Prostate gland (tissue), 2 donors: ENCODE results near the gene PRPF31. TPM values are rescaled to one million over a fixed set of nuclear protein-coding genes. Genes with fewer than 3 reads are reported as not detected.

ENCODE experiments used
- DNase-seq: peaks from one replicate; pipeline ENCODE4 v3.0.0-alpha.2; 2019; ENCODE audit warnings: low spot score
- H3K27ac ChIP-seq, 2 donors: fragments of 200-600 bp; sonication (generic); 2 replicates each; pipeline ENCODE4 v1.5.1; 2017 to 2019
- H3K27me3 ChIP-seq: fragments of 200-600 bp; sonication (generic); replicated peaks from 2 replicates; pipeline ENCODE4 v1.5.1; 2019; ENCODE audit not compliant: insufficient read depth
- H3K36me3 ChIP-seq, 2 donors: fragments of 200-600 bp; sonication (generic); 1 replicate in 1 of 2; 2 replicates in 1 of 2; pipeline versions ENCODE4 v1.5.1 to v1.8.1; 2017 to 2019
- H3K4me1 ChIP-seq: fragments of 200-600 bp; sonication (generic); replicated peaks from 2 replicates; pipeline ENCODE4 v1.5.1; 2019
- H3K4me3 ChIP-seq, 2 donors: fragments of 200-600 bp; sonication (generic); 2 replicates each; pipeline ENCODE4 v1.5.1; 2017 to 2019
- H3K9me3 ChIP-seq: fragments of 200-600 bp; sonication (generic); 2 replicates; pipeline ENCODE4 v1.5.1; 2017
- POLR2A ChIP-seq: fragments of 450-650 bp; IDR thresholded peaks from one replicate; pipeline ENCODE4 v1.6.1; 2016; ENCODE audit warnings: antibody characterized with exemption, mild to moderate bottlenecking
- POLR2AphosphoS5 ChIP-seq: sonication (generic); formaldehyde crosslinking; IDR thresholded peaks from one replicate; pipeline ENCODE4 v1.6.1; 2017; ENCODE audit warnings: antibody characterized with exemption
- WGBS: methylation state at CpG from one replicate; pipeline ENCODE4 v1.1.5; 2018; 5-methylcytosine and 5-hydroxymethylcytosine counted together
- intact Hi-C: fragments of 100-400 bp; cut with DNase I; formaldehyde crosslinking; loops from one replicate; pipeline ENCODE4 v1.14.2; 2022
- total RNA-seq, 2 donors: library from RNA; depleted of rRNA; stranded (reverse); fragments of >200 nt; gene quantifications; one replicate each; pipeline ENCODE4 v1.1.0, GENCODE V29; 2016
- TF ChIP-seq, protein P1 (sequence below), 4 experiments: fragments of 200-600 bp in 2 of 4; fragments of 450-650 bp in 2 of 4; sonication (generic) in 2 of 4; IDR thresholded peaks; 1 replicate in 3 of 4; 2 replicates in 1 of 4; pipeline ENCODE4 v1.5.1; 2016 to 2019; ENCODE audit warnings: antibody characterized with exemption in 4 of 4, mild to moderate bottlenecking in 2 of 4, moderate library complexity in 2 of 4

The PRPF31 gene
- total RNA-seq, 2 donors from 2014 or later, result 50.7 to 71.6 TPM

DNA sequence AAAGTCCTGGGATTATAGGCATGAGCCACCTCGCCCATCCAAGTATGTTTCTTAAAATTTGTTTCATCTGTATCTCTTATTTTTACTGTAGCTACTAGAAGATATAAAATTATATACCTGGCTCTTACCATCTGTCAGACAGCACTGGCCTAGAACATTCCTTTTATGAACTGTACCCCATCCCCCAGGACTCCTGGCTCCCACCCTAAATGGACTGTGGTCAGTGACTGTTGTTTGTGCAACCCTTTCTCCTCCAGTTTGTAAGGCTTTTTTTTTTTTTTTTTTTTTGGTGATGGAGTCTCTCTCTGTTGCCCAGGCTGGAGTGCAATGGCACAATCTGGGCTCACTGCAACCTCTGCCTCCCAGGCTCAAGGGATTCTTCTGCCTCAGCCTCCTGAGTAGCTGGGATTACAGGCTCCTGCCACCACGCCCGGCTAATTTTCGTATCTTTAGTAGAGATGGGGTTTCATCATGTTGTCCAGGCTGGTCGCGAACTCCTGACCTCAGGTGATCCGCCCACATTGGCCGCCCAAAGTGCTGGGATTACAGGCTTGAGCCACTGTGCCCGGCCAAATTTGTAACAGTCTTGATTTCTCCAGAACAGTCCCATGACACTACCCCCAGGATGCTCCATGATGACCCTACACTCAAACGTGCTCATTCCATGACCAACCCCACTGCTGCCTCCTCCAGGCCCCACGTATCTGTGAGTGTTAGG, 10.4 kb upstream of the PRPF31 start:
- Histone ChIP-seq H3K27ac (no peak overlapping the region), H3K4me3 (no peak overlapping the region), H3K36me3 (peaks cover 4 to 13% of the 10 kb centered on the region in 2 donors), H3K27me3 (no peaks in the 10 kb centered on the region), H3K9me3 (no peaks in the 10 kb centered on the region), H3K4me1 (peaks cover 3% of the 10 kb centered on the region)
- DNase-seq, result no peak
- TF ChIP-seq POLR2A (no peak), POLR2AphosphoS5 (no peak)
- TF ChIP-seq, protein P1, sequence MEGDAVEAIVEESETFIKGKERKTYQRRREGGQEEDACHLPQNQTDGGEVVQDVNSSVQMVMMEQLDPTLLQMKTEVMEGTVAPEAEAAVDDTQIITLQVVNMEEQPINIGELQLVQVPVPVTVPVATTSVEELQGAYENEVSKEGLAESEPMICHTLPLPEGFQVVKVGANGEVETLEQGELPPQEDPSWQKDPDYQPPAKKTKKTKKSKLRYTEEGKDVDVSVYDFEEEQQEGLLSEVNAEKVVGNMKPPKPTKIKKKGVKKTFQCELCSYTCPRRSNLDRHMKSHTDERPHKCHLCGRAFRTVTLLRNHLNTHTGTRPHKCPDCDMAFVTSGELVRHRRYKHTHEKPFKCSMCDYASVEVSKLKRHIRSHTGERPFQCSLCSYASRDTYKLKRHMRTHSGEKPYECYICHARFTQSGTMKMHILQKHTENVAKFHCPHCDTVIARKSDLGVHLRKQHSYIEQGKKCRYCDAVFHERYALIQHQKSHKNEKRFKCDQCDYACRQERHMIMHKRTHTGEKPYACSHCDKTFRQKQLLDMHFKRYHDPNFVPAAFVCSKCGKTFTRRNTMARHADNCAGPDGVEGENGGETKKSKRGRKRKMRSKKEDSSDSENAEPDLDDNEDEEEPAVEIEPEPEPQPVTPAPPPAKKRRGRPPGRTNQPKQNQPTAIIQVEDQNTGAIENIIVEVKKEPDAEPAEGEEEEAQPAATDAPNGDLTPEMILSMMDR (IDR thresholded peaks at IDR 0.05), result no peak
- intact Hi-C loops, result no loop called here
- WGBS, result 91% methylated on average over 11 of the region's 11 CpGs

DNA sequence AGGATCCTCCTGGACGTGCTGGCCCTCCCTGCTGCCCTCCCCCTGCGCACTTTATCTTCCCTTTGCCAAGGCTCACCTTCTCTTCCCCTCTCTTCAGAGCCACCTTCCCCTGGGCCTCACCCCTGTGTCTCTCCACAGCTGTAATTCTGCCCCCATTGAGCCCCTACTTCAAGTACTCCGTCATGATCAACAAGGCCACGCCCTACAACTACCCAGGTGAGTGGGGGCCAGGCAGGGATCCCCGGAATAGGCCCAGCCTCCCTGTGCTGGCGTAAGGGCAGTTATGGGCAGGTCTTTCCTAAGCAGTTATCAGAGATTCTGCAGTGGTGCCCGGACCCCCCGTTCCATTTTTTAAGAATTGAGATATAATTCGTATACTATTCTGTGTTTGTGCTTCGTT, 9.8 kb upstream of the PRPF31 start:
- intact Hi-C loops, result no loop called here
- H3K4me3 ChIP-seq, result no peak overlapping the region
- no peak for DNase-seq
- H3K27me3 ChIP-seq, result no peaks in the 10 kb centered on the region
- peaks cover 3% of the 10 kb centered on the region for H3K4me1 ChIP-seq
- TF ChIP-seq, protein P1 (IDR thresholded peaks at IDR 0.05), result no peak
- TF ChIP-seq POLR2AphosphoS5, result no peak
- no peak for TF ChIP-seq POLR2A
- H3K9me3 ChIP-seq, result no peaks in the 10 kb centered on the region
- H3K36me3 ChIP-seq, result peaks cover 4 to 13% of the 10 kb centered on the region in 2 donors
- no peak overlapping the region for H3K27ac ChIP-seq
- 92% methylated on average over 10 of the region's 10 CpGs for WGBS

DNA sequence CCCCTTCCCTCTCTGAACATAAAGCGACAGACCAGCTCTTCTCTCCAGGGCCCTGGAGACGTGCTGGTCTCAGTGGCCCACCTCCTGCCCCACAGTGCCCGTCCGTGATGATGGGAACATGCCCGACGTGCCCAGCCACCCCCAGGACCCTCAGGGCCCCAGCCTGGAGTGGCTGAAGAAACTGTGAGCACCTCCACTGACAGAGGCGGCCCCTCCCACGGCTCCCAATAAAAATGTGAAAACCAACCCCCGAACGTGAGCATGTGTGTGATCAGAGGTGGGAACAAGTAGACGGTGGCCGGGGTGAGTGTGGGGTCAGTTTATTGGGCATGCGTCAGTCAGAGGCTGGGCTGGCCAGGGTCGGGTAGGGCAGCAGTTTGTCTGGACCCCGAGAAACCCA, 8.8 kb upstream of the PRPF31 start:
- Histone ChIP-seq H3K9me3 (no peaks in the 10 kb centered on the region), H3K27ac (no peak overlapping the region), H3K4me3 (no peak overlapping the region), H3K36me3 (peaks cover 4 to 13% of the 10 kb centered on the region in 2 donors), H3K27me3 (no peaks in the 10 kb centered on the region), H3K4me1 (peaks cover 3% of the 10 kb centered on the region)
- DNase-seq, result no peak
- intact Hi-C loops, result no loop called here
- TF ChIP-seq POLR2A, result no peak
- no peak for TF ChIP-seq POLR2AphosphoS5
- TF ChIP-seq, protein P1 (IDR thresholded peaks at IDR 0.05), result no peak
- WGBS, result 75% methylated on average over 15 of the region's 15 CpGs

DNA sequence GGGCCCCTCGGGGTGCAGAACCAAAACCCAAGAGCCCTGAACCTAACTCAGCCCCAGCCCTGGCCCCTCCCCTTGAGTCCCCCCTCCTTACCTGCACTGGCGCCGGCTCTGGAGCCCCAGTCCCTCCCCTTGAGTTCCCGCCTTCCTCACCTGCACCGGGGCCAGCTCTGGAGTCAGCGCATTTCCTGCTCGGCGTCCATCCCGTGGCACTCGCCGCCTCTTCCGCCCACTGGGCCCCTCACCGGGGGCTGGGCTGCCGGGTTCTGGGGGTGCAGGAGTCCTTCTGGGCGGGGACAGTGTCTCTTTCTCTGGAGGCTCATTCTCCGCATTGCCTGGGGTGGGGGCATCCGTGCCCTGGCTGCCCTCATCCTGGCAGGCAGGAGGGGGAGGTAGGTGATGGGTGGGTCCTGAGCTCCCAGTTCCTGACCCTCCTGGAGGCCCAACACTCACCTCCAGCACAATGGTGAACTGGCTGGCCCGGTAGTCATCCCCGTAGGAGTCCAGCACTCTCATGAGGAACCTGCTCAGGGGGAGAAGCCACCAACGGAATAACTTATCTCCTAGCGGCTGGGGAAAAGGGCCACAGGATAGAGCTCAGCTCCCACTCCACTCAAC, 7.6 kb upstream of the PRPF31 start:
- TF ChIP-seq POLR2AphosphoS5, result no peak
- no peaks in the 10 kb centered on the region for H3K27me3 ChIP-seq
- peaks cover 4 to 13% of the 10 kb centered on the region in 2 donors for H3K36me3 ChIP-seq
- H3K27ac ChIP-seq, result no peak overlapping the region
- peaks cover 3% of the 10 kb centered on the region for H3K4me1 ChIP-seq
- 72% methylated on average over 21 of the region's 21 CpGs for WGBS
- H3K4me3 ChIP-seq, result no peak overlapping the region
- H3K9me3 ChIP-seq, result no peaks in the 10 kb centered on the region
- intact Hi-C loops, result no loop called here
- no peak for DNase-seq

DNA sequence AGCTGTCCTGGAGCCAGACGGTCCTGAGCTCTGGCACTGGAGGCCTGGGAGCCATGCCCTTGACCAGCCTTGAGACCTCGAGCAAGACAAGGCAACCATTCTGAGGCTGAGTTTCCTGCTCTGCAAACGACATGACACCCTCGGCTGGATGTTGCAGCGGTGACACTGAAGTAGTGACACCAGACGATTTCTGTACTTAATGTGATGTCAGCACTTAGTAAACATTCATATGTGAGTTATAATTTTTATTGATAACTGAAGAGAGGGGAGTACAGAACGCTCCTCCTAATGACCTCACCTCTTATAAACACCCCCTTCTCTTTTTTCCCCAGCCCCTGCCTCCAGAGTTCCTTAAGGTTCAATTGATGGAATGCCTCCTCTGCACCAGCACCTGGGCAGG, 7.1 kb upstream of the PRPF31 start:
- no peak for DNase-seq
- Histone ChIP-seq H3K27me3 (no peaks in the 10 kb centered on the region), H3K4me3 (no peak overlapping the region), H3K9me3 (no peaks in the 10 kb centered on the region), H3K27ac (no peak overlapping the region), H3K36me3 (peaks cover 4 to 13% of the 10 kb centered on the region in 2 donors), H3K4me1 (peaks cover under 1% of the 10 kb centered on the region)
- 76% methylated on average over 7 of the region's 7 CpGs for WGBS
- TF ChIP-seq, protein P1 (IDR thresholded peaks at IDR 0.05), result no peak
- TF ChIP-seq POLR2A (no peak), POLR2AphosphoS5 (no peak)
- intact Hi-C loops, result no loop called here
